ENCODE data around the gene PRCC. TPM values are rescaled to one million over a fixed set of nuclear protein-coding genes. Genes with fewer than 3 reads are reported as not detected.

PRCC gene
- total RNA-seq, 8 experiments from 2014 or later = 35.4 to 73.4 (median 56.8) TPM

Other genes with a start within 250 kb of the PRCC start
- gene IQGAP3, start 195.0 kb upstream of the PRCC start, total RNA-seq = 10 to 100 TPM in 3 of 8 experiments, 1 to 10 TPM in 3, under 1 TPM in 2; 0.20 to 11.6 (median 1.5) TPM
- 1 to 10 TPM in 1 of 8 experiments, under 1 TPM in 3, not detected in 4; 0.14 to 1.9 (median 0.58) TPM for gene TTC24, start 187.8 kb upstream of the PRCC start, total RNA-seq
- 100 to 1,000 TPM in 1 of 8 experiments, 10 to 100 TPM in 7; 50.1 to 168 (median 66.6) TPM for gene NAXE, start 175.8 kb upstream of the PRCC start, total RNA-seq
- gene GPATCH4, start 166.1 kb upstream of the PRCC start, total RNA-seq = 10 to 100 TPM; 14.7 to 50.1 (median 30.5) TPM
- 1 to 10 TPM in 6 of 8 experiments, under 1 TPM in 1, not detected in 1; 0.46 to 8.7 (median 3.3) TPM for gene HAPLN2, start 148.1 kb upstream of the PRCC start, total RNA-seq
- 10 to 100 TPM in 1 of 8 experiments, 1 to 10 TPM in 4, under 1 TPM in 3; 0.66 to 25.1 (median 1.7) TPM for gene BCAN, start 125.4 kb upstream of the PRCC start, total RNA-seq
- gene NES, start 90.1 kb upstream of the PRCC start, total RNA-seq = 100 to 1,000 TPM in 5 of 8 experiments, 10 to 100 TPM in 1, 1 to 10 TPM in 2; 5.5 to 863 (median 150) TPM
- gene CRABP2, start 62.0 kb upstream of the PRCC start, total RNA-seq = 100 to 1,000 TPM in 5 of 8 experiments, 10 to 100 TPM in 1, 1 to 10 TPM in 2; 1.4 to 813 (median 186) TPM
- 10 to 100 TPM; 14.3 to 37.1 (median 24.2) TPM for gene METTL25B, start 39.1 kb upstream of the PRCC start, total RNA-seq
- gene ISG20L2, start 38.8 kb upstream of the PRCC start, total RNA-seq = 10 to 100 TPM; 25.1 to 45.2 (median 33.0) TPM
- gene MRPL24, start 26.4 kb upstream of the PRCC start, total RNA-seq = 100 to 1,000 TPM in 4 of 8 experiments, 10 to 100 TPM in 4; 81.4 to 166 (median 101) TPM
- 100 to 1,000 TPM in 7 of 8 experiments, 10 to 100 TPM in 1; 93.4 to 328 (median 187) TPM for gene HDGF, start 15.9 kb upstream of the PRCC start, total RNA-seq
- gene SH2D2A, start 49.3 kb downstream of the PRCC start, total RNA-seq = 1 to 10 TPM in 4 of 8 experiments, under 1 TPM in 4; 0.33 to 3.5 (median 0.92) TPM
- gene INSRR, start 91.6 kb downstream of the PRCC start, total RNA-seq = 1 to 10 TPM in 1 of 8 experiments, under 1 TPM in 6, not detected in 1; 0.05 to 1.6 (median 0.11) TPM
- 1 to 10 TPM in 2 of 8 experiments, under 1 TPM in 5, not detected in 1; 0.27 to 2.5 (median 0.61) TPM for gene NTRK1, start 93.3 kb downstream of the PRCC start, total RNA-seq
- 1 to 10 TPM in 2 of 8 experiments, under 1 TPM in 5, not detected in 1; 0.14 to 2.8 (median 0.41) TPM for gene PEAR1, start 126.2 kb downstream of the PRCC start, total RNA-seq
- 1 to 10 TPM in 6 of 8 experiments, under 1 TPM in 1, not detected in 1; 0.83 to 2.3 (median 1.3) TPM for gene LRRC71, start 153.1 kb downstream of the PRCC start, total RNA-seq